GM12865 (cell line): ENCODE results near the gene STEAP3.

Experiments
- DNase-seq: peaks from one replicate; pipeline ENCODE4 v3.0.0; 2010; ENCODE audit warnings: low read depth
- H3K4me3 ChIP-seq: 2 replicates; pipeline ENCODE4 v1.5.1; 2011; ENCODE audit warnings: mild to moderate bottlenecking, low read depth, low read length, control low read depth
- CTCF ChIP-seq: IDR thresholded peaks from 2 replicates; pipeline ENCODE4 v1.5.1; 2011; ENCODE audit warnings: low read length, control low read depth, low read depth, inconsistent platforms; ENCODE audit not compliant: insufficient read depth; ENCODE audit errors: missing control alignments

STEAP3 gene

GRCh38 chr2:119245841-119246230, 22.2 kb downstream of the STEAP3 start:
- no peak for DNase-seq
- no peak for TF ChIP-seq CTCF
- no peak overlapping the region for H3K4me3 ChIP-seq

DNA sequence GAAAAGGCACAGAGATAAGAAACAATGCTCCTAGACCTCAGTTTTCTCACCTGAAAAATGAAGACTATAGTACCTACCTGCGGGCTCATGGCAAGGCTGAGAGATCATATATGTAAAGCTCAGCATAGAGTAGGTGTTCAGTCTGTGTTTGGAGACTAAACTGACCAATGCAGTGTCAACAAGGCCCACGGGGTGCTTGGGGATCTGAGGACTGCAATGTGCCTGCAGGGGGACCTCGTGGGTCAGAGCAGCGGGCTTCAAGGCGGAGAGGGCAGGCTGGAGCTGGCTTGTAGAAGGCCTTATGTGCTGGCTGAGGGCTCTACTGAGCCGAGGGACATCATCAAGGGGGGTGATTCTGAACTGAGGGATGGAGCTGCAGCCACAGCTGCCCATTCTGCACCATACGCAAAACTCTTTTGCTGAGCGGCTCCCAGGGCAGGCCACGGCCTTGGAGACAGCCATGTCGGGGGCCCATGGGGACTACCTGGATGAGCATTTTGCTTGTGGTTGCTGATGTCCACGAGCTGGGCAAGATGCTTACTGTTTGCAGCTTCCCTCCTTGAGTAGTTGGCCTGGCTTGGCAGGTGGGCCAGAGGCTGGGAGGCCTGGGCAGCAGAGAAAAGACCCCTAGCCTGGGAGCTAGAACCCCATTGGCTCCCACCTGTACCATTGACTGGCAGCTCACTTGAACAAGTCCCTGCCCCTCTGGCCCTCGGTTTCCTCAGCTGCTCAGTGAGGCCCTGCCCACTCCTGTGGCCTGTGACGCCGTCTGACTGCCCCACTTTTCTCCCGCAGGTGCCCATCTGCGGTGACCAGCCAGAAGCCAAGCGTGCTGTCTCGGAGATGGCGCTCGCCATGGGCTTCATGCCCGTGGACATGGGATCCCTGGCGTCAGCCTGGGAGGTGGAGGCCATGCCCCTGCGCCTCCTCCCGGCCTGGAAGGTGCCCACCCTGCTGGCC, 23.5 kb downstream of the STEAP3 start:
- DNase-seq = no peak
- no peak overlapping the region for H3K4me3 ChIP-seq
- no peak for TF ChIP-seq CTCF

- no peak overlapping the region for H3K4me3 ChIP-seq
- no peak for DNase-seq
- TF ChIP-seq CTCF = no peak
Observed at GRCh38 chr2:119247844-119248271, 24.2 kb downstream of the STEAP3 start.

DNA sequence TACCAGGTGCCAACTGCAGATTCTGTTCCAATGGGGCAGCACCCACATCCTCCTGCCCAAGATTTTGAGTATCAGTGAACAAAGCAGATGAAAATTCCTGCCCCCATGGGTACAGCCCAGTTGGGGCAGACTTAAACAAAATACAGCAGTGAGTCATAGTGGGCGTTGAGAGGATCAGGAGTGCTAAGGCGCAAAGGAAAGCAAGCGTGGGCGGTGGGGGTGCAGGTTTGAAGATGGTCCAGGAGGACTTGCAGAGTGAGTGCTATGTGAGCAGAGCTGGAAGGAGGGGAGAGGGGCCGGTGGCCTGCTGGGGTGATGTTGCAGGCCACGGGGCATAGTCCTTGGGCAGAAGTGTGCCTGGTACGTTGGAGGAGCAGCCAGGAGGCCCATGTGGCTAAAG, 24.7 kb downstream of the STEAP3 start:
- no peak for DNase-seq
- no peak for TF ChIP-seq CTCF

DNA sequence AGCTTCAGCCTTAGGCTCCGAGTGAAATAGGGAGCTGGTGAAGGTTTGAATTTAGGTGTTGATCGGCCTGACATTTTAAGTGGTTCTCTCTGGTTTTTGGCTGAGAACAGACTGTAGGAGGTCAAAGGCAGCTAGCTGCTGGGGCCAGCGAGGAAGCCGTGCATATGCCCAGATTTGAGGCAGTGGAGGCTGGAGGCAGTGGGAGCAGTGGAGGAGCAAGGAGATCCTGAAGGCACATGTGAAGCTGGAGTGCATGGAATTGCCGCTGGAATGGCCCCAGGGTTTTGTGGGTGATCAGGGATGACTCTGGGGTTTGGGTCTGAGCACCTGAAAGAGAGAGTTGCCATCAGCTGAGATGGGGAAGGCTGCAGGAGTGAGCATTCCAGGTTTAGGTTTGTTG, 25.1 kb downstream of the STEAP3 start:
- no peak for TF ChIP-seq CTCF
- H3K4me3 ChIP-seq = no peak overlapping the region
- no peak for DNase-seq

More for the DNA sequence above, 24.7 kb downstream of the STEAP3 start:
- H3K4me3 ChIP-seq = no peak overlapping the region

GRCh38 chr2:119249311-119249710, 25.7 kb downstream of the STEAP3 start:
- TF ChIP-seq CTCF = no peak
- H3K4me3 ChIP-seq = no peak overlapping the region
- DNase-seq = no peak
